Measurements from ENCODE around the gene UGT1A10.
A peak's percentile ranks its signal among the peaks of the same experiment; 100 is the strongest.
"Not testable (repeated sequence)": the region's sequence is repeated elsewhere in the genome, so short reads cannot be mapped to it uniquely, and the experiment has no call there.

UGT1A10 gene

GRCh38 chr2:233655043-233655442, 18.8 kb downstream of the UGT1A10 start:
- DNase-seq (ENCODE audit: insufficient read length, low spot score): no peak
- FAIRE-seq: no peak

GRCh38 chr2:233655943-233656342, 19.7 kb downstream of the UGT1A10 start:
- peak; percentile 55 for FAIRE-seq
- not testable (repeated sequence) for DNase-seq (ENCODE audit: insufficient read length, low spot score)

- peak; percentile 28 for FAIRE-seq
- DNase-seq (ENCODE audit: insufficient read length, low spot score): no peak
Observed at GRCh38 chr2:233656443-233656842, 20.2 kb downstream of the UGT1A10 start.

- DNase-seq (ENCODE audit: insufficient read length, low spot score): no peak
- no peak for FAIRE-seq
Observed at GRCh38 chr2:233658610-233659009, 22.4 kb downstream of the UGT1A10 start.

- DNase-seq (ENCODE audit: insufficient read length, low spot score): no peak
- FAIRE-seq: no peak
Observed at GRCh38 chr2:233663911-233664310, 27.7 kb downstream of the UGT1A10 start.

- DNase-seq (ENCODE audit: insufficient read length, low spot score): no peak
- FAIRE-seq: no peak
Observed at GRCh38 chr2:233668605-233669260, 32.5 kb downstream of the UGT1A10 start.

GRCh38 chr2:233671290-233672161, 35.3 kb downstream of the UGT1A10 start, which contains the start of gene UGT1A9:
Gene UGT1A9, plus strand, starts transcription at chr2:233671898. Its CDS starts 37 bp downstream, at chr2:233671935.
- FAIRE-seq: no peak

GRCh38 chr2:233672886-233673285, 36.6 kb downstream of the UGT1A10 start:
- FAIRE-seq (no peak), DNase-seq (ENCODE audit: insufficient read length, low spot score) (no peak)

More at GRCh38 chr2:233671290-233672161, 35.3 kb downstream of the UGT1A10 start, which contains the start of gene UGT1A9:
- DNase-seq (ENCODE audit: insufficient read length, low spot score): no peak

GRCh38 chr2:233673896-233674295, 37.6 kb downstream of the UGT1A10 start:
- FAIRE-seq: no peak
- no peak for DNase-seq (ENCODE audit: insufficient read length, low spot score)

- FAIRE-seq: no peak
- DNase-seq (ENCODE audit: insufficient read length, low spot score): no peak
Observed at GRCh38 chr2:233674314-233674713, 38.1 kb downstream of the UGT1A10 start.

- FAIRE-seq: no peak
- no peak for DNase-seq (ENCODE audit: insufficient read length, low spot score)
Observed at GRCh38 chr2:233674995-233675394, 38.7 kb downstream of the UGT1A10 start.

- DNase-seq (ENCODE audit: insufficient read length, low spot score) (no peak), FAIRE-seq (no peak)
Observed at GRCh38 chr2:233676046-233676445, 39.8 kb downstream of the UGT1A10 start.

- no peak for DNase-seq (ENCODE audit: insufficient read length, low spot score)
- no peak for FAIRE-seq
Observed at GRCh38 chr2:233679196-233679595, 42.9 kb downstream of the UGT1A10 start.

GRCh38 chr2:233680361-233681045, 44.3 kb downstream of the UGT1A10 start:
- DNase-seq (ENCODE audit: insufficient read length, low spot score): no peak
- no peak for FAIRE-seq

- DNase-seq (ENCODE audit: insufficient read length, low spot score) (no peak), FAIRE-seq (no peak)
Observed at GRCh38 chr2:233681521-233682099, 45.4 kb downstream of the UGT1A10 start, which contains the start of gene UGT1A7. Gene UGT1A7, plus strand, starts transcription at chr2:233681901. Its CDS starts 37 bp downstream, at chr2:233681938.

GRCh38 chr2:233684640-233685039, 48.4 kb downstream of the UGT1A10 start:
- FAIRE-seq (no peak), DNase-seq (ENCODE audit: insufficient read length, low spot score) (no peak)

- DNase-seq (ENCODE audit: insufficient read length, low spot score) (no peak), FAIRE-seq (no peak)
Observed at GRCh38 chr2:233686928-233687327, 50.7 kb downstream of the UGT1A10 start.

- no peak for DNase-seq (ENCODE audit: insufficient read length, low spot score)
- FAIRE-seq: no peak
Observed at GRCh38 chr2:233688341-233688740, 52.1 kb downstream of the UGT1A10 start.

- DNase-seq (ENCODE audit: insufficient read length, low spot score): no peak
- FAIRE-seq: no peak
Observed at GRCh38 chr2:233689031-233689430, 52.8 kb downstream of the UGT1A10 start.

GRCh38 chr2:233689501-233689900, 53.3 kb downstream of the UGT1A10 start:
- no peak for DNase-seq (ENCODE audit: insufficient read length, low spot score)
- FAIRE-seq: no peak

GRCh38 chr2:233690444-233690843, 54.2 kb downstream of the UGT1A10 start:
- FAIRE-seq (no peak), DNase-seq (ENCODE audit: insufficient read length, low spot score) (no peak)
